ENCODE data around the gene CARS1. TPM values are rescaled to one million over a fixed set of nuclear protein-coding genes. Genes with fewer than 3 reads are reported as not detected.

CARS1 gene
- total RNA-seq, 1 donor from 2014 or later: 63.1 TPM

- Mint-ChIP-seq H3K27ac (no peak overlapping the region), H3K4me1 (peaks cover 7% of the 10 kb centered on the region), H3K36me3 (ENCODE audit: low read depth) (peaks cover 23% of the 10 kb centered on the region), H3K4me3 (no peak overlapping the region), H3K27me3 (no peaks in the 10 kb centered on the region), H3K9me3 (no peaks in the 10 kb centered on the region)
- DNase-seq: no peak
- intact Hi-C loops (cut with micrococcal nuclease): no loop called here
Observed at GRCh38 chr11:3044915-3045314, 12.3 kb downstream of the CARS1 start.

- Mint-ChIP-seq H3K27ac (no peak overlapping the region), H3K9me3 (no peaks in the 10 kb centered on the region)
- intact Hi-C loops (cut with micrococcal nuclease): no loop called here
Observed at GRCh38 chr11:3044004-3044403, 13.2 kb downstream of the CARS1 start.

GRCh38 chr11:3043315-3043871 lies 13.8 kb downstream of the CARS1 start:
- Mint-ChIP-seq H3K4me1 (peaks cover 3% of the 10 kb centered on the region), H3K9me3 (no peaks in the 10 kb centered on the region), H3K4me3 (no peak overlapping the region), H3K27ac (no peak overlapping the region), H3K27me3 (no peaks in the 10 kb centered on the region), H3K36me3 (ENCODE audit: low read depth) (peaks cover 32% of the 10 kb centered on the region)
- intact Hi-C loops (cut with micrococcal nuclease): no loop called here
- DNase-seq: no peak

More at GRCh38 chr11:3044004-3044403, 13.2 kb downstream of the CARS1 start:
- no peak for DNase-seq
- Mint-ChIP-seq H3K4me1 (peaks cover 3% of the 10 kb centered on the region), H3K36me3 (ENCODE audit: low read depth) (peaks cover 29% of the 10 kb centered on the region), H3K27me3 (no peaks in the 10 kb centered on the region), H3K4me3 (no peak overlapping the region)

- no peak overlapping the region for H3K4me3 Mint-ChIP-seq
- H3K27ac Mint-ChIP-seq: no peak overlapping the region
- intact Hi-C loops (cut with micrococcal nuclease): no loop called here
- H3K9me3 Mint-ChIP-seq: no peaks in the 10 kb centered on the region
- H3K27me3 Mint-ChIP-seq: no peaks in the 10 kb centered on the region
- DNase-seq: no peak
- H3K36me3 Mint-ChIP-seq (ENCODE audit: low read depth): peaks cover 37% of the 10 kb centered on the region
- peaks cover 6% of the 10 kb centered on the region for H3K4me1 Mint-ChIP-seq
Observed at GRCh38 chr11:3042496-3043314, 14.5 kb downstream of the CARS1 start.

- DNase-seq: no peak
- no peak overlapping the region for H3K27ac Mint-ChIP-seq
- no peak overlapping the region for H3K4me3 Mint-ChIP-seq
- no peaks in the 10 kb centered on the region for H3K27me3 Mint-ChIP-seq
- intact Hi-C loops (cut with micrococcal nuclease): no loop called here
- no peaks in the 10 kb centered on the region for H3K9me3 Mint-ChIP-seq
- H3K4me1 Mint-ChIP-seq: peaks cover 11% of the 10 kb centered on the region
- peaks cover 44% of the 10 kb centered on the region for H3K36me3 Mint-ChIP-seq (ENCODE audit: low read depth)
Observed at GRCh38 chr11:3041699-3042441, 15.4 kb downstream of the CARS1 start.

- peaks cover 17% of the 10 kb centered on the region for H3K4me1 Mint-ChIP-seq
- H3K9me3 Mint-ChIP-seq: no peaks in the 10 kb centered on the region
- no peak for DNase-seq
- H3K4me3 Mint-ChIP-seq: no peak overlapping the region
- peaks cover 52% of the 10 kb centered on the region for H3K36me3 Mint-ChIP-seq (ENCODE audit: low read depth)
- intact Hi-C loops (cut with micrococcal nuclease): no loop called here
- no peaks in the 10 kb centered on the region for H3K27me3 Mint-ChIP-seq
- no peak overlapping the region for H3K27ac Mint-ChIP-seq
Observed at GRCh38 chr11:3040881-3041280, 16.3 kb downstream of the CARS1 start.

- H3K27me3 Mint-ChIP-seq: no peaks in the 10 kb centered on the region
- no peaks in the 10 kb centered on the region for H3K9me3 Mint-ChIP-seq
- DNase-seq: no peak
- no peak overlapping the region for H3K27ac Mint-ChIP-seq
- intact Hi-C loops (cut with micrococcal nuclease): loop anchor here (1.0 kb wide), 1 partner anchor 53 kb away; no protein-coding TSS in a partner anchor
- no peak overlapping the region for H3K4me3 Mint-ChIP-seq
- H3K36me3 Mint-ChIP-seq (ENCODE audit: low read depth): peaks cover 52% of the 10 kb centered on the region
- H3K4me1 Mint-ChIP-seq: peaks cover 17% of the 10 kb centered on the region
Observed at GRCh38 chr11:3037945-3038271, 19.3 kb downstream of the CARS1 start.

GRCh38 chr11:3037040-3037944 lies 19.9 kb downstream of the CARS1 start:
- intact Hi-C loops (cut with micrococcal nuclease): loop anchor here (1.0 kb wide), 1 partner anchor 54 kb away; no protein-coding TSS in a partner anchor

GRCh38 chr11:3036419-3036818 lies 20.8 kb downstream of the CARS1 start:
- H3K4me1 Mint-ChIP-seq: peaks cover 18% of the 10 kb centered on the region
- no peak for DNase-seq
- H3K9me3 Mint-ChIP-seq: no peaks in the 10 kb centered on the region
- no peaks in the 10 kb centered on the region for H3K27me3 Mint-ChIP-seq
- intact Hi-C loops (cut with micrococcal nuclease): no loop called here
- H3K4me3 Mint-ChIP-seq: no peak overlapping the region
- peaks cover 57% of the 10 kb centered on the region for H3K36me3 Mint-ChIP-seq (ENCODE audit: low read depth)
- no peak overlapping the region for H3K27ac Mint-ChIP-seq

More at GRCh38 chr11:3037040-3037944, 19.9 kb downstream of the CARS1 start:
- peak overlapping the region; percentile 37 for H3K27ac Mint-ChIP-seq
- H3K9me3 Mint-ChIP-seq: no peaks in the 10 kb centered on the region
- H3K27me3 Mint-ChIP-seq: no peaks in the 10 kb centered on the region
- H3K36me3 Mint-ChIP-seq (ENCODE audit: low read depth): peaks cover 57% of the 10 kb centered on the region
- peak; percentile 82 for DNase-seq
- H3K4me3 Mint-ChIP-seq: no peak overlapping the region
- H3K4me1 Mint-ChIP-seq: peaks cover 20% of the 10 kb centered on the region

- H3K4me3 Mint-ChIP-seq: no peak overlapping the region
- H3K27ac Mint-ChIP-seq: no peak overlapping the region
- H3K9me3 Mint-ChIP-seq: no peaks in the 10 kb centered on the region
- H3K36me3 Mint-ChIP-seq (ENCODE audit: low read depth): peaks cover 64% of the 10 kb centered on the region
- peaks cover 29% of the 10 kb centered on the region for H3K4me1 Mint-ChIP-seq
- intact Hi-C loops (cut with micrococcal nuclease): no loop called here
- no peaks in the 10 kb centered on the region for H3K27me3 Mint-ChIP-seq
- DNase-seq: no peak
Observed at GRCh38 chr11:3035333-3035732, 21.9 kb downstream of the CARS1 start.

- peaks cover 15% of the 10 kb centered on the region for H3K4me1 Mint-ChIP-seq
- DNase-seq: no peak
- no peaks in the 10 kb centered on the region for H3K9me3 Mint-ChIP-seq
- intact Hi-C loops (cut with micrococcal nuclease): no loop called here
- no peaks in the 10 kb centered on the region for H3K27me3 Mint-ChIP-seq
- no peak overlapping the region for H3K4me3 Mint-ChIP-seq
- H3K27ac Mint-ChIP-seq: peak overlapping the region; percentile 22
- peaks cover 66% of the 10 kb centered on the region for H3K36me3 Mint-ChIP-seq (ENCODE audit: low read depth)
Observed at GRCh38 chr11:3030289-3031070, 26.7 kb downstream of the CARS1 start.

- intact Hi-C loops (cut with micrococcal nuclease): no loop called here
- no peak for DNase-seq
- peaks cover 15% of the 10 kb centered on the region for H3K4me1 Mint-ChIP-seq
- H3K27ac Mint-ChIP-seq: peak overlapping the region; percentile 8
- H3K36me3 Mint-ChIP-seq (ENCODE audit: low read depth): peaks cover 66% of the 10 kb centered on the region
- no peaks in the 10 kb centered on the region for H3K9me3 Mint-ChIP-seq
- no peak overlapping the region for H3K4me3 Mint-ChIP-seq
- no peaks in the 10 kb centered on the region for H3K27me3 Mint-ChIP-seq
Observed at GRCh38 chr11:3028813-3029212, 28.4 kb downstream of the CARS1 start.

GRCh38 chr11:3026803-3027202 lies 30.4 kb downstream of the CARS1 start:
- Mint-ChIP-seq H3K27ac (no peak overlapping the region), H3K27me3 (no peaks in the 10 kb centered on the region), H3K36me3 (ENCODE audit: low read depth) (peaks cover 65% of the 10 kb centered on the region), H3K4me1 (peaks cover 32% of the 10 kb centered on the region), H3K4me3 (no peak overlapping the region), H3K9me3 (no peaks in the 10 kb centered on the region)
- DNase-seq: no peak
- intact Hi-C loops (cut with micrococcal nuclease): no loop called here
